HG03135 (cell line): ENCODE results near the gene FAM181B.

Experiments used
- ATAC-seq: cut with Tn5 transposase; IDR thresholded peaks from one replicate; pipeline ENCODE4 v1.9.1; 2021; ENCODE audit warnings: mild to moderate bottlenecking, moderate library complexity; ENCODE audit not compliant: unreplicated experiment

The FAM181B gene

GRCh38 chr11:82733444-82734119 lies at the start of gene FAM181B:
Gene FAM181B, minus strand, starts transcription at chr11:82733864. Its CDS starts 135 bp downstream, at chr11:82733729.
- ATAC-seq, result no peak

GRCh38 chr11:82782825-82783374 lies 49.2 kb upstream of the FAM181B start:
- no peak for ATAC-seq

- no peak for ATAC-seq
These were observed 45.1 kb upstream of the FAM181B start for GRCh38 chr11:82778776-82779175.

- ATAC-seq, result no peak
These were observed 42.7 kb upstream of the FAM181B start for GRCh38 chr11:82776377-82776776.

GRCh38 chr11:82775736-82776346 lies 42.2 kb upstream of the FAM181B start:
- ATAC-seq, result peak; percentile 98

GRCh38 chr11:82775218-82775617 lies 41.6 kb upstream of the FAM181B start:
- no peak for ATAC-seq

GRCh38 chr11:82771781-82772180 lies 38.1 kb upstream of the FAM181B start:
- no peak for ATAC-seq

- ATAC-seq, result no peak
These were observed 33.5 kb upstream of the FAM181B start for GRCh38 chr11:82767123-82767522.

- ATAC-seq, result no peak
These were observed 31.9 kb upstream of the FAM181B start for GRCh38 chr11:82765466-82766034.

- no peak for ATAC-seq
These were observed 29.5 kb upstream of the FAM181B start for GRCh38 chr11:82763167-82763566.

- ATAC-seq, result no peak
These were observed 26.0 kb upstream of the FAM181B start for GRCh38 chr11:82759649-82760048.

- no peak for ATAC-seq
These were observed 24.1 kb upstream of the FAM181B start for GRCh38 chr11:82757660-82758357.

- ATAC-seq, result no peak
These were observed 23.3 kb upstream of the FAM181B start for GRCh38 chr11:82756765-82757639.

- ATAC-seq, result no peak
These were observed 20.7 kb upstream of the FAM181B start for GRCh38 chr11:82754410-82754809.

- ATAC-seq, result no peak
These were observed 20.3 kb upstream of the FAM181B start for GRCh38 chr11:82753921-82754320.

GRCh38 chr11:82752801-82753200 lies 19.1 kb upstream of the FAM181B start:
- no peak for ATAC-seq

- ATAC-seq, result peak; percentile 65
These were observed 17.0 kb upstream of the FAM181B start for GRCh38 chr11:82750643-82751139.

- ATAC-seq, result no peak
These were observed 13.8 kb upstream of the FAM181B start for GRCh38 chr11:82747471-82747870.

GRCh38 chr11:82738091-82738490 lies 4.4 kb upstream of the FAM181B start:
- no peak for ATAC-seq

GRCh38 chr11:82734120-82734479 lies 436 bp upstream of the FAM181B start:
- ATAC-seq, result no peak
